Stimulated activated naive B cell treated with anti-CD40 and anti-IgM and Interleukin-4, amounts not matched to agents 10 μg/mL and 1 μg/mL and 100 μg/mL, for 72 hours (primary cell): Measurements from ENCODE around the gene RAD51B.
A peak's percentile ranks its signal among the peaks of the same experiment; 100 is the strongest.
"Not testable (repeated sequence)": the region's sequence is repeated elsewhere in the genome, so short reads cannot be mapped to it uniquely, and the experiment has no call there.

Source experiments
- ATAC-seq, 2 donors: fragments of 150-1000 bp; cut with Tn5 transposase; replicated peaks; 2 replicates each; pipeline ENCODE4 v1.10.0; 2021; ENCODE audit warnings: moderate library complexity in 1 of 2
- DNase-seq: peaks from one replicate; pipeline ENCODE4 v3.0.0; 2021
- H3K27ac Mint-ChIP-seq: one replicate; pipeline ENCODE4 v1.8.0; 2022; ENCODE audit warnings: mild to moderate bottlenecking, mixed read lengths
- H3K27me3 Mint-ChIP-seq, 2 donors: one replicate each; pipeline ENCODE4 v1.8.0; 2022; ENCODE audit warnings: mixed read lengths in 2 of 2
- H3K36me3 Mint-ChIP-seq, 2 donors: one replicate each; pipeline ENCODE4 v1.8.0; 2022; ENCODE audit warnings: mixed read lengths in 2 of 2, mild to moderate bottlenecking in 1 of 2
- H3K4me1 Mint-ChIP-seq, 2 donors: one replicate each; pipeline ENCODE4 v1.8.0; 2022; ENCODE audit warnings: mixed read lengths in 2 of 2, mild to moderate bottlenecking in 1 of 2
- H3K4me3 Mint-ChIP-seq, 2 donors: one replicate each; pipeline ENCODE4 v1.8.0; 2022; ENCODE audit warnings: mild to moderate bottlenecking in 2 of 2, mixed read lengths in 2 of 2, moderate library complexity in 1 of 2
- H3K9me3 Mint-ChIP-seq, 2 donors: one replicate each; pipeline ENCODE4 v1.8.0; 2022; ENCODE audit warnings: mixed read lengths in 2 of 2, mild to moderate bottlenecking in 1 of 2

RAD51B gene

GRCh38 chr14:68281497-68281896 lies 461.9 kb downstream of the RAD51B start:
- H3K9me3 Mint-ChIP-seq, result peaks cover 0 to 2% of the 10 kb centered on the region in 2 donors
- peak overlapping the region; percentile 98 for H3K27ac Mint-ChIP-seq
- ATAC-seq, result no peak
- DNase-seq, result no peak
- H3K4me3 Mint-ChIP-seq, result peak overlapping the region in 1 of 2 donors; percentile 6
- H3K36me3 Mint-ChIP-seq, result peaks cover 13 to 33% of the 10 kb centered on the region in 2 donors
- peaks cover 75 to 99% of the 10 kb centered on the region in 2 donors for H3K4me1 Mint-ChIP-seq
- no peaks in the 10 kb centered on the region for H3K27me3 Mint-ChIP-seq

GRCh38 chr14:68282479-68283377 lies 463.1 kb downstream of the RAD51B start:
- no peaks in the 10 kb centered on the region for H3K27me3 Mint-ChIP-seq
- H3K9me3 Mint-ChIP-seq, result peaks cover 0 to 2% of the 10 kb centered on the region in 2 donors
- H3K27ac Mint-ChIP-seq, result peak overlapping the region; percentile 98
- H3K4me3 Mint-ChIP-seq, result peak overlapping the region; percentile 52 to 67
- DNase-seq (peak; percentile 82), ATAC-seq (peak; percentile 68)
- H3K36me3 Mint-ChIP-seq, result peaks cover 13 to 25% of the 10 kb centered on the region in 2 donors
- H3K4me1 Mint-ChIP-seq, result peaks cover 76 to 99% of the 10 kb centered on the region in 2 donors

GRCh38 chr14:68283378-68284123 lies 464.0 kb downstream of the RAD51B start:
- peaks cover 76 to 98% of the 10 kb centered on the region in 2 donors for H3K4me1 Mint-ChIP-seq
- ATAC-seq (peak; percentile 53 to 58), DNase-seq (peak; percentile 83)
- peak overlapping the region; percentile 52 to 78 for H3K4me3 Mint-ChIP-seq
- no peaks in the 10 kb centered on the region for H3K27me3 Mint-ChIP-seq
- H3K36me3 Mint-ChIP-seq, result peaks cover 12 to 24% of the 10 kb centered on the region in 2 donors
- peak overlapping the region; percentile 98 for H3K27ac Mint-ChIP-seq
- peaks cover 0 to 2% of the 10 kb centered on the region in 2 donors for H3K9me3 Mint-ChIP-seq

- Mint-ChIP-seq H3K36me3 (peaks cover 6 to 18% of the 10 kb centered on the region in 2 donors), H3K4me1 (peaks cover 69 to 92% of the 10 kb centered on the region in 2 donors), H3K27me3 (no peaks in the 10 kb centered on the region), H3K9me3 (no peaks in the 10 kb centered on the region), H3K27ac (peak overlapping the region; percentile 98), H3K4me3 (peak overlapping the region in 1 of 2 donors; percentile 74)
- ATAC-seq (no peak), DNase-seq (no peak)
Observed at GRCh38 chr14:68284333-68284732, 464.8 kb downstream of the RAD51B start.

- Mint-ChIP-seq H3K9me3 (no peaks in the 10 kb centered on the region), H3K4me3 (peak overlapping the region; percentile 74 to 77), H3K27ac (peak overlapping the region; percentile 98)
Observed at GRCh38 chr14:68284834-68285233, 465.3 kb downstream of the RAD51B start.

GRCh38 chr14:68285421-68286179 lies 466.0 kb downstream of the RAD51B start:
- peak; percentile 50 to 58 for ATAC-seq

More at GRCh38 chr14:68284834-68285233, 465.3 kb downstream of the RAD51B start:
- H3K4me1 Mint-ChIP-seq, result peaks cover 66 to 88% of the 10 kb centered on the region in 2 donors
- H3K27me3 Mint-ChIP-seq, result no peaks in the 10 kb centered on the region
- H3K36me3 Mint-ChIP-seq, result peaks cover 6 to 16% of the 10 kb centered on the region in 2 donors
- no peak for ATAC-seq
- DNase-seq, result peak; percentile 44

GRCh38 chr14:68286667-68287066 lies 467.1 kb downstream of the RAD51B start:
- ATAC-seq (no peak), DNase-seq (no peak)
- Mint-ChIP-seq H3K4me1 (peaks cover 53 to 76% of the 10 kb centered on the region in 2 donors), H3K27me3 (no peaks in the 10 kb centered on the region), H3K4me3 (no peak overlapping the region), H3K36me3 (peaks cover 4 to 15% of the 10 kb centered on the region in 2 donors), H3K9me3 (no peaks in the 10 kb centered on the region), H3K27ac (peak overlapping the region; percentile 98)

More at GRCh38 chr14:68285421-68286179, 466.0 kb downstream of the RAD51B start:
- H3K27ac Mint-ChIP-seq, result peak overlapping the region; percentile 98
- H3K36me3 Mint-ChIP-seq, result peaks cover 6 to 14% of the 10 kb centered on the region in 2 donors
- peak overlapping the region; percentile 74 to 77 for H3K4me3 Mint-ChIP-seq
- DNase-seq, result peak; percentile 86
- no peaks in the 10 kb centered on the region for H3K9me3 Mint-ChIP-seq
- peaks cover 60 to 81% of the 10 kb centered on the region in 2 donors for H3K4me1 Mint-ChIP-seq
- H3K27me3 Mint-ChIP-seq, result no peaks in the 10 kb centered on the region

- Mint-ChIP-seq H3K4me1 (peaks cover 54 to 76% of the 10 kb centered on the region in 2 donors), H3K36me3 (peaks cover 6 to 12% of the 10 kb centered on the region in 2 donors)
- ATAC-seq, H3K27me3 Mint-ChIP-seq, H3K27ac Mint-ChIP-seq, H3K9me3 Mint-ChIP-seq, DNase-seq, H3K4me3 Mint-ChIP-seq: not testable (repeated sequence)
Observed at GRCh38 chr14:68289452-68289851, 469.9 kb downstream of the RAD51B start.

GRCh38 chr14:68291820-68292219 lies 472.2 kb downstream of the RAD51B start:
- peak overlapping the region in 1 of 2 donors; percentile 53 for H3K4me3 Mint-ChIP-seq

GRCh38 chr14:68292441-68293215 lies 473.0 kb downstream of the RAD51B start:
- ATAC-seq (peak; percentile 72 to 74), DNase-seq (no peak)
- H3K4me3 Mint-ChIP-seq, result peak overlapping the region; percentile 48 to 60
- peaks cover 49 to 63% of the 10 kb centered on the region in 2 donors for H3K4me1 Mint-ChIP-seq
- no peaks in the 10 kb centered on the region for H3K9me3 Mint-ChIP-seq
- peak overlapping the region; percentile 94 for H3K27ac Mint-ChIP-seq
- H3K27me3 Mint-ChIP-seq, result no peaks in the 10 kb centered on the region
- H3K36me3 Mint-ChIP-seq, result peaks cover 3 to 10% of the 10 kb centered on the region in 2 donors

More at GRCh38 chr14:68291820-68292219, 472.2 kb downstream of the RAD51B start:
- ATAC-seq (peak; percentile 21 to 22), DNase-seq (no peak)
- H3K36me3 Mint-ChIP-seq, result peaks cover 3 to 10% of the 10 kb centered on the region in 2 donors
- peak overlapping the region; percentile 94 for H3K27ac Mint-ChIP-seq
- no peaks in the 10 kb centered on the region for H3K27me3 Mint-ChIP-seq
- H3K4me1 Mint-ChIP-seq, result peaks cover 56 to 71% of the 10 kb centered on the region in 2 donors
- H3K9me3 Mint-ChIP-seq, result no peaks in the 10 kb centered on the region

- H3K27me3 Mint-ChIP-seq, result no peaks in the 10 kb centered on the region
- H3K9me3 Mint-ChIP-seq, result no peaks in the 10 kb centered on the region
- peak; percentile 81 for ATAC-seq
- peaks cover 52 to 64% of the 10 kb centered on the region in 2 donors for H3K4me1 Mint-ChIP-seq
- H3K27ac Mint-ChIP-seq, result peak overlapping the region; percentile 94
- peak overlapping the region; percentile 48 to 60 for H3K4me3 Mint-ChIP-seq
- H3K36me3 Mint-ChIP-seq, result peaks cover 6 to 15% of the 10 kb centered on the region in 2 donors
- DNase-seq, result no peak
Observed at GRCh38 chr14:68293404-68293803, 473.8 kb downstream of the RAD51B start.

- Mint-ChIP-seq H3K4me3 (no peak overlapping the region), H3K36me3 (peaks cover 8 to 20% of the 10 kb centered on the region in 2 donors), H3K9me3 (peaks cover 0 to 3% of the 10 kb centered on the region in 2 donors), H3K27me3 (no peaks in the 10 kb centered on the region), H3K27ac (peak overlapping the region; percentile 59), H3K4me1 (peaks cover 55 to 64% of the 10 kb centered on the region in 2 donors)
- no peak for DNase-seq
- no peak for ATAC-seq
Observed at GRCh38 chr14:68295316-68295816, 475.8 kb downstream of the RAD51B start.

- Mint-ChIP-seq H3K27me3 (no peaks in the 10 kb centered on the region), H3K27ac (no peak overlapping the region), H3K4me1 (peaks cover 50 to 62% of the 10 kb centered on the region in 2 donors), H3K36me3 (peaks cover 6 to 28% of the 10 kb centered on the region in 2 donors), H3K9me3 (peaks cover under 1 to 3% of the 10 kb centered on the region in 2 donors), H3K4me3 (no peak overlapping the region)
- no peak for DNase-seq
- ATAC-seq, result no peak
Observed at GRCh38 chr14:68297039-68297438, 477.5 kb downstream of the RAD51B start.
